NCI-H2029 treated with DMSO at 0.1 percent for 48 hours (cell line): ENCODE measurements around the gene CATSPERD.
"Not testable (repeated sequence)": the region's sequence is repeated elsewhere in the genome, so short reads cannot be mapped to it uniquely, and the experiment has no call there.

Source experiments
- DNase-seq: peaks from one replicate; lab custom pipeline; 2025; lab: John Stamatoyannopoulos, UW

Gene CATSPERD

GRCh38 chr19:5698635-5699422, 21.6 kb upstream of the CATSPERD start:
- DNase-seq = no peak

GRCh38 chr19:5700455-5701092, 19.9 kb upstream of the CATSPERD start:
- DNase-seq = no peak

- not testable (repeated sequence) for DNase-seq
Measured at GRCh38 chr19:5702053-5702410, 18.4 kb upstream of the CATSPERD start.

- DNase-seq = no peak
Measured at GRCh38 chr19:5703819-5704818, 16.3 kb upstream of the CATSPERD start.

- DNase-seq = no peak
Measured at GRCh38 chr19:5705552-5705951, 14.9 kb upstream of the CATSPERD start.

- no peak for DNase-seq
Measured at GRCh38 chr19:5706876-5707573, 13.4 kb upstream of the CATSPERD start.

GRCh38 chr19:5707576-5708575, 12.6 kb upstream of the CATSPERD start:
- no peak for DNase-seq

- no peak for DNase-seq
Measured at GRCh38 chr19:5711025-5711424, 9.4 kb upstream of the CATSPERD start.

GRCh38 chr19:5711713-5712161, 8.7 kb upstream of the CATSPERD start:
- DNase-seq = no peak

GRCh38 chr19:5713228-5713627, 7.2 kb upstream of the CATSPERD start:
- no peak for DNase-seq

GRCh38 chr19:5714816-5715215, 5.6 kb upstream of the CATSPERD start:
- no peak for DNase-seq

GRCh38 chr19:5717215-5717935, 3.1 kb upstream of the CATSPERD start:
- no peak for DNase-seq

GRCh38 chr19:5718037-5718578, 2.3 kb upstream of the CATSPERD start:
- DNase-seq = no peak

GRCh38 chr19:5718579-5719273, 1.7 kb upstream of the CATSPERD start:
- DNase-seq = no peak

- no peak for DNase-seq
Measured at GRCh38 chr19:5719274-5719960, 1.0 kb upstream of the CATSPERD start.

GRCh38 chr19:5727453-5728050, 7.1 kb downstream of the CATSPERD start:
- no peak for DNase-seq

GRCh38 chr19:5733172-5733571, 12.7 kb downstream of the CATSPERD start:
- not testable (repeated sequence) for DNase-seq

GRCh38 chr19:5738423-5738822, 18.0 kb downstream of the CATSPERD start:
- no peak for DNase-seq
